ENCODE data around the gene MAPRE2.

The MAPRE2 gene

GRCh38 chr18:35040988-35041814 lies at the start of gene MAPRE2:
Gene MAPRE2 (plus strand): TSS chr18:35041413. CDS start chr18:35041540, 127 bp downstream.
- DNase-seq = peak; percentile 99

GRCh38 chr18:34991561-34991960 lies 49.7 kb upstream of the MAPRE2 start:
- no peak for DNase-seq

- no peak for DNase-seq
Observed at GRCh38 chr18:34993289-34993688, 47.9 kb upstream of the MAPRE2 start.

- no peak for DNase-seq
Observed at GRCh38 chr18:34995746-34996145, 45.5 kb upstream of the MAPRE2 start.

GRCh38 chr18:34998661-34999060 lies 42.6 kb upstream of the MAPRE2 start:
- no peak for DNase-seq

GRCh38 chr18:34999756-35000289 lies 41.4 kb upstream of the MAPRE2 start:
- DNase-seq = peak; percentile 51

GRCh38 chr18:35000457-35000856 lies 40.8 kb upstream of the MAPRE2 start:
- DNase-seq = no peak

GRCh38 chr18:35002120-35002519 lies 39.1 kb upstream of the MAPRE2 start:
- DNase-seq = no peak

- DNase-seq = no peak
Observed at GRCh38 chr18:35005963-35006577, 35.1 kb upstream of the MAPRE2 start.

GRCh38 chr18:35010156-35010555 lies 31.1 kb upstream of the MAPRE2 start:
- no peak for DNase-seq

- no peak for DNase-seq
Observed at GRCh38 chr18:35010993-35011392, 30.2 kb upstream of the MAPRE2 start.

GRCh38 chr18:35019933-35020332 lies 21.3 kb upstream of the MAPRE2 start:
- no peak for DNase-seq

- no peak for DNase-seq
Observed at GRCh38 chr18:35022426-35023001, 18.7 kb upstream of the MAPRE2 start.

GRCh38 chr18:35024196-35024595 lies 17.0 kb upstream of the MAPRE2 start:
- DNase-seq = no peak

GRCh38 chr18:35024965-35025364 lies 16.2 kb upstream of the MAPRE2 start:
- peak; percentile 86 for DNase-seq

- no peak for DNase-seq
Observed at GRCh38 chr18:35026407-35027061, 14.7 kb upstream of the MAPRE2 start.

- no peak for DNase-seq
Observed at GRCh38 chr18:35027206-35027605, 14.0 kb upstream of the MAPRE2 start.

GRCh38 chr18:35028536-35028935 lies 12.7 kb upstream of the MAPRE2 start:
- DNase-seq = no peak

GRCh38 chr18:35029103-35029502 lies 12.1 kb upstream of the MAPRE2 start:
- no peak for DNase-seq

GRCh38 chr18:35029770-35030169 lies 11.4 kb upstream of the MAPRE2 start:
- DNase-seq = no peak

- no peak for DNase-seq
Observed at GRCh38 chr18:35030277-35030989, 10.8 kb upstream of the MAPRE2 start.

- DNase-seq = no peak
Observed at GRCh38 chr18:35032113-35032512, 9.1 kb upstream of the MAPRE2 start.

- no peak for DNase-seq
Observed at GRCh38 chr18:35038029-35038428, 3.2 kb upstream of the MAPRE2 start.

Measured in left hindlimb (tissue), 1 donor.